DOHH2 (cell line): ENCODE results near the gene SMPDL3A.

Experiments used
- CTCF ChIP-seq: fragments of 200-600 bp; sonication (generic); IDR thresholded peaks from one replicate; pipeline ENCODE4 v1.5.1; 2014; ENCODE audit warnings: antibody characterized with exemption, mild to moderate bottlenecking, low read depth, low read length; ENCODE audit not compliant: poor library complexity, severe bottlenecking
- EZH2phosphoT487 ChIP-seq: fragments of 200-600 bp; sonication (generic); IDR thresholded peaks from 2 replicates; pipeline ENCODE4 v1.6.1; 2017; ENCODE audit warnings: borderline replicate concordance, mild to moderate bottlenecking, antibody characterized with exemption, low read length, moderate library complexity, mixed read lengths

GRCh38 chr6:122790423-122791309 is 1.6 kb downstream of the SMPDL3A start:
- TF ChIP-seq CTCF (no peak), EZH2phosphoT487 (no peak)
